A673 (cell line): Measurements from ENCODE around the gene PPP1R12C. TPM values are rescaled to one million over a fixed set of nuclear protein-coding genes. Genes with fewer than 3 reads are reported as not detected.

Experiments used
- Bru-seq: library from RNA; stranded (reverse); fragments of 400-500 nt; gene quantifications from one replicate; lab custom pipeline; 2021; lab: Mats Ljungman, UMichigan
- BruChase-seq, 2 experiments: library from RNA; stranded (reverse); fragments of 400-500 nt; gene quantifications; one replicate each; lab custom pipeline; 2021; lab: Mats Ljungman, UMichigan
- BruUV-seq: library from RNA; stranded (reverse); fragments of 400-500 nt; replicated peaks from 2 replicates; lab custom pipeline; 2021; lab: Mats Ljungman, UMichigan
- CTCF ChIA-PET: fragments of 300-600 bp; sonication (Branson Sonifier 250); formaldehyde crosslinking; loops from one replicate; lab custom pipeline; 2022; ENCODE audit warnings: antibody characterized with exemption; lab: Charles Lee
- POLR2A ChIA-PET: fragments of 300-600 bp; sonication (Branson Sonifier 250); formaldehyde crosslinking; loops from one replicate; lab custom pipeline; 2022; ENCODE audit warnings: antibody characterized with exemption; ENCODE audit not compliant: low non-redundant PET; lab: Charles Lee
- DNase-seq: peaks from one replicate; pipeline ENCODE4 v3.0.0-alpha.2; 2015; ENCODE audit warnings: low spot score
- H3K27ac ChIP-seq: fragments of 200-600 bp; sonication (generic); 2 replicates; pipeline ENCODE4 v1.5.1; 2016; ENCODE audit warnings: mixed run types, low read depth, mild to moderate bottlenecking, mixed read lengths, antibody characterized with exemption, low read length; ENCODE audit not compliant: poor library complexity, severe bottlenecking
- H3K27me3 ChIP-seq: fragments of 200-600 bp; sonication (generic); replicated peaks from 2 replicates; pipeline ENCODE4 v1.6.1; 2017; ENCODE audit warnings: mixed run types, low read depth, mild to moderate bottlenecking, mixed read lengths, antibody characterized with exemption, low read length; ENCODE audit not compliant: insufficient read depth, poor library complexity
- H3K36me3 ChIP-seq: fragments of 200-600 bp; sonication (generic); 2 replicates; pipeline ENCODE4 v1.6.1; 2016; ENCODE audit warnings: mixed run types, mild to moderate bottlenecking, mixed read lengths, antibody characterized with exemption, low read length; ENCODE audit not compliant: insufficient read depth, poor library complexity, severe bottlenecking
- H3K4me1 ChIP-seq: fragments of 200-600 bp; sonication (generic); 2 replicates; pipeline ENCODE4 v1.6.1; 2017; ENCODE audit warnings: mixed run types, mild to moderate bottlenecking, mixed read lengths, antibody characterized with exemption, low read length; ENCODE audit not compliant: insufficient read depth, poor library complexity, severe bottlenecking
- H3K4me3 ChIP-seq: fragments of 200-600 bp; sonication (generic); 2 replicates; pipeline ENCODE4 v1.5.1; 2016; ENCODE audit warnings: low read depth, mixed run types, mild to moderate bottlenecking, mixed read lengths, low read length; ENCODE audit not compliant: poor library complexity, severe bottlenecking
- H3K9me3 ChIP-seq: fragments of 200-600 bp; sonication (generic); 2 replicates; pipeline ENCODE4 v1.6.1; 2016; ENCODE audit warnings: mixed run types, low read depth, mild to moderate bottlenecking, mixed read lengths, antibody characterized with exemption, low read length; ENCODE audit not compliant: poor library complexity, severe bottlenecking
- EZH2 ChIP-seq: fragments of 200-600 bp; sonication (generic); IDR thresholded peaks from 2 replicates; pipeline ENCODE4 v1.6.1; 2017; ENCODE audit warnings: borderline replicate concordance, low read depth, mild to moderate bottlenecking, mixed read lengths, antibody characterized with exemption, low read length; ENCODE audit not compliant: poor library complexity, severe bottlenecking
- intact Hi-C: fragments of 100-400 bp; cut with micrococcal nuclease; formaldehyde crosslinking; loops from one replicate; pipeline ENCODE4 v1.10.0; 2022; ENCODE audit not compliant: unreplicated experiment
- long read RNA-seq: library from polyadenylated mRNA; stranded (forward); transcript quantifications from one replicate; pipeline ENCODE4 v2.0.0, GENCODE V29; 2022
- total RNA-seq: library from RNA; stranded (reverse); gene quantifications from 2 replicates; pipeline ENCODE4 v1.2.3, GENCODE V29; 2021
- TF ChIP-seq, protein P1 (sequence below): fragments of 300-800, 200-600 bp; sonication (generic); conservative IDR thresholded peaks from 2 replicates; pipeline ENCODE4 v1.5.1; 2017; ENCODE audit warnings: low read depth, mild to moderate bottlenecking, antibody characterized with exemption, low read length, moderate library complexity, mixed read lengths

PPP1R12C gene
- 85.7 and 94.6 TPM in 2 replicates for total RNA-seq
- Bru-seq, nascent RNA = percentile 60 among the genes with signal in this experiment
- percentile 71 among the genes with signal in this experiment for BruChase-seq, experiment 1, labeled RNA remaining after a 2-hour chase
- BruChase-seq, experiment 2, labeled RNA remaining after a 6-hour chase = percentile 81 among the genes with signal in this experiment
- long read RNA-seq, transcript PPP1R12C-201 (22 exons, 2,924 nt) = major isoform, 7 of 55 reads
- long read RNA-seq, partial matches to known transcripts = 18 of 55 reads
- long read RNA-seq, other reads (novel, unspliced or antisense) = 28 of 55 reads

DNA sequence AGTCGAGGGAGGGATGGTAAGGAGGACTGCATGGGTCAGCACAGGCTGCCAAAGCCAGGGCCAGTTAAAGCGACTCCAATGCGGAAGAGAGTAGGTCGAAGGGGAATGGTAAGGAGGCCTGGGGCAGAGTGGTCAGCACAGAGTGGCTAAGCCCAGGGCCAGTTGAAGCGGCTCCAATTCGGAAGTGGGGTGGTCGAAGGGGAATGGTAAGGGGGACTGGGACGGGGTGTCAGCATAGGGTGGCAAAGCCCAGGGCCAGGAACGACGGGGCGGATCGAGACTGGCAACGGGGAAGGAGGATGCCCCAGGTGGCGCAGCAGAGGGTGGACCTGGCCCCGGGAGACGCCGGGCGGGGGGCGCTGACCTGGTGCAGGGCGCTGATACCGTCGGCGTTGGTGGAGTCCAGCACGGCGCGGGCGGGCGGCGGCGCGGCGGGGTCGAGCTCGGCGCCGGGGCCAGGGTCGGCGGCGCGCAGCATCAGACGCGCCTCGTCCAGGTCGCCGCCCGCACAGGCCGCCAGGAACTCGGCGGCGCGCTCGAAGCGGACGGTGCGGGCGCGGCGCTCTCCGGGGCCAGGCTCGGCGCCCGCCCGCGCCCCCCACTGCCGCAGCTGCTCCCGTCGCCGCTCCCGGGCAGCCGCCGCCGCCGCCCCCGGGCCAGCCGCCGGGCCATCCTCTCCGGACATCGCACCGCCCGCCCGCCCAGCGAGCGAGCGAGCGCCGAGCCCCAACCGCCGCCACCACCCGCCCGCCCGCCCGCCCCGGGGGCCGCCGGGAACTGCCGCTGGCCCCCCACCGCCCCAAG is at the start of gene PPP1R12C:
Gene PPP1R12C, minus strand, starts transcription at position 779 of the 804 bp plus-strand sequence. Its CDS starts 94 bp downstream, at position 685.
- intact Hi-C loops = no loop called here
- H3K36me3 ChIP-seq = no peaks in the 10 kb centered on the region
- peak within 1 kb of the TSS; percentile 94 for H3K4me3 ChIP-seq
- BruUV-seq = no TSS peak
- POLR2A ChIA-PET = interaction anchor here (0.6 kb wide), 1 partner anchor 847 kb away, joined by 4 read pairs; no protein-coding TSS in a partner anchor
- CTCF ChIA-PET = no interaction called here
- H3K27me3 ChIP-seq = no peaks in the 10 kb centered on the region
- H3K9me3 ChIP-seq = no peaks in the 10 kb centered on the region
- DNase-seq = no peak
- TF ChIP-seq, protein P1, sequence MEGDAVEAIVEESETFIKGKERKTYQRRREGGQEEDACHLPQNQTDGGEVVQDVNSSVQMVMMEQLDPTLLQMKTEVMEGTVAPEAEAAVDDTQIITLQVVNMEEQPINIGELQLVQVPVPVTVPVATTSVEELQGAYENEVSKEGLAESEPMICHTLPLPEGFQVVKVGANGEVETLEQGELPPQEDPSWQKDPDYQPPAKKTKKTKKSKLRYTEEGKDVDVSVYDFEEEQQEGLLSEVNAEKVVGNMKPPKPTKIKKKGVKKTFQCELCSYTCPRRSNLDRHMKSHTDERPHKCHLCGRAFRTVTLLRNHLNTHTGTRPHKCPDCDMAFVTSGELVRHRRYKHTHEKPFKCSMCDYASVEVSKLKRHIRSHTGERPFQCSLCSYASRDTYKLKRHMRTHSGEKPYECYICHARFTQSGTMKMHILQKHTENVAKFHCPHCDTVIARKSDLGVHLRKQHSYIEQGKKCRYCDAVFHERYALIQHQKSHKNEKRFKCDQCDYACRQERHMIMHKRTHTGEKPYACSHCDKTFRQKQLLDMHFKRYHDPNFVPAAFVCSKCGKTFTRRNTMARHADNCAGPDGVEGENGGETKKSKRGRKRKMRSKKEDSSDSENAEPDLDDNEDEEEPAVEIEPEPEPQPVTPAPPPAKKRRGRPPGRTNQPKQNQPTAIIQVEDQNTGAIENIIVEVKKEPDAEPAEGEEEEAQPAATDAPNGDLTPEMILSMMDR = no peak
- TF ChIP-seq EZH2 = no peak
- peak within 1 kb of the TSS; percentile 79 for H3K27ac ChIP-seq
- peaks cover 15% of the 10 kb centered on the region for H3K4me1 ChIP-seq

DNA sequence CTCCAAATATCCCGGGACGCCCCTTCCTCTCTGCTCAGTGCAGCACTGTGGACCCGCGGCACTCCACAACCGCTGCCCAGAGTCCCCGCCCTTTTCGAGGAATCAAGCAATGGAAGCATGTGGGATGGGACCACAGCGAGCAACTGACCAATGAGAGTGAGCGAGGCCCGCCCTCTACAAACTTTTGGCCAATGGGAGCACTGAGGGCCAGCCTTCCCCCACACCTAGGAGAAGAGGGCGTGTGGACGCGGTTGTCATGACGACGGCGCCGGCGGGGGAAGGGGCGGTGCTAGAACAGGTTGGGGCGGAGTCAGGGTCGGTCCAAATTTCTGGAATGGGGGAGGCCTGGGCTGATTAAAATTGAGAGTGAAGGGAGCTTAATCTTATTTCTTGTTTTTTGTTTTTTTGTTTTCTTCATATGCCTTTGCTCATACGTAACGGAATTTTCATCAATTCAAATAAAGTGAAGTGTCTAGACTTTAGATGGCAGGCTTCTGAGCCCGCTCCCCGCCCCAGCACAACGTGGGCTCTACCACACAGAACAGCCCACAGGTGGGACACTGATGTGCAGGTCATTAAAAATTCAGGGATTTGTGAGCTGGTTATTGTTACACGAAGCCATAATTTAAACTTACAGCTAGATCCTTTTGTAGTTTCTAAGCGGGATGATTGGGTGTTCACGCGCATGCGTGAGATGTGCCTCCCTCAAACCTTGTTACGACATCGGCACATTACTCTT is 49.3 kb upstream of the PPP1R12C start, which contains the start of gene DNAAF3:
Gene DNAAF3, minus strand, starts transcription at position 84 of the 739 bp plus-strand sequence. CDS start 200 bp downstream, outside the sequence.
- TF ChIP-seq, protein P1 = no peak
- TF ChIP-seq EZH2 = no peak
- peak within 1 kb of the TSS; percentile 76 for H3K27ac ChIP-seq
- POLR2A ChIA-PET = interaction anchor here (0.6 kb wide), 1 partner anchor 9 kb away, joined by 4 read pairs; the partner anchor contains the start of gene TNNI3
- DNase-seq = peak; percentile 99
- no peaks in the 10 kb centered on the region for H3K4me1 ChIP-seq
- H3K4me3 ChIP-seq = peak within 1 kb of the TSS; percentile 61
- peaks cover 5% of the 10 kb centered on the region for H3K27me3 ChIP-seq
- CTCF ChIA-PET = interaction anchor here (0.6 to 1.4 kb wide), 2 partner anchors 134 to 746 kb away, joined by 3 to 4 read pairs; no protein-coding TSS in a partner anchor
- BruUV-seq = no TSS peak
- no peaks in the 10 kb centered on the region for H3K36me3 ChIP-seq
- H3K9me3 ChIP-seq = no peaks in the 10 kb centered on the region
- intact Hi-C loops = no loop called here
